GM19397 (cell line): ENCODE results near the gene OPN3.
A peak's percentile ranks its signal among the peaks of the same experiment; 100 is the strongest.

Source experiments
- ATAC-seq: cut with Tn5 transposase; IDR thresholded peaks from one replicate; pipeline ENCODE4 v1.9.1; 2021; ENCODE audit warnings: mild to moderate bottlenecking, moderate library complexity; ENCODE audit not compliant: unreplicated experiment

OPN3 gene

GRCh38 chr1:241591736-241592135 is 48.4 kb downstream of the OPN3 start:
- no peak for ATAC-seq

- no peak for ATAC-seq
Measured at GRCh38 chr1:241591317-241591716, 48.9 kb downstream of the OPN3 start.

- no peak for ATAC-seq
Measured at GRCh38 chr1:241590719-241591118, 49.5 kb downstream of the OPN3 start.

GRCh38 chr1:241589521-241589920 is 50.6 kb downstream of the OPN3 start:
- no peak for ATAC-seq

- no peak for ATAC-seq
Measured at GRCh38 chr1:241586905-241587512, 53.2 kb downstream of the OPN3 start.

DNA sequence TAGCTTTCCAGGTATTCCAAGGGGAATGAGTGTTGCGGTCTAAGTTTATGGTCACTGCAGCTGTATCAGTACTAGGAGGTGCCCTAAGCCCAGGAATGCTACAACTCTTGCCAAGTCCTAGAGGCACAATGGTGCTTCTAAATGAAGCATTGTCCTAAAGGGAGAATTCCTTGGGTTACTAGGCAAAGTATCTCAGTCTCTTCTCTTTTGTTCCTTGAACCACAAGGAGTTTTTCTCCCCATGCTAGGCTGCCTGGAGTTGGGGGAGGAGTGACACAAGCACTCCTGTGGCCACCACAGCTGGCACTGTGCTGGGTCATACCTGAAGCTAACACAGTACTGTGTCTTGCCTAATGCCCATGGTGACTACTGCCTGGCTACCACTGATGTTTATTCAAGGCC is 57.2 kb downstream of the OPN3 start:
- ATAC-seq = no peak

DNA sequence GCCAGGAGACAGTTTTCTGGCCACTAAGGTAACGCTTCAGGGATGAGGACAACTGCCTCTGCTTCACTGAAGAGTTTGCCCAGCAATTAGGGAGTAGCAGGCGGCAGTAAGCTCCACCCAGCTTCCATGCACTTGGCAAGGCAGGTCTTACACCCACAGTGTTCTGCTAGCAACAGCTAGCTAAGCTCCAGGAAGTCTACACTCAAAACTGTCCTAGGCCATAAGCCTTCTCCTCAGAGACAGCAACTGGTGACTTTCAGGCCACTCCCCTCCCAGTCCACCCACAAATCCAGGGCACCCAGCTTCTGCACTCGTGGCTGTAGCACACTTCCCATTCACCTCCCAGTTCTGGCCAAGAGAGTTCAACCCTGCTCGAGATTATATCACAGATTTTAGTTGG is 60.7 kb downstream of the OPN3 start:
- ATAC-seq = no peak

- ATAC-seq = no peak
Measured at GRCh38 chr1:241574154-241574553, 66.0 kb downstream of the OPN3 start.

GRCh38 chr1:241569848-241570247 is 70.3 kb downstream of the OPN3 start:
- no peak for ATAC-seq

- no peak for ATAC-seq
Measured at GRCh38 chr1:241560849-241561187, 79.4 kb downstream of the OPN3 start.

GRCh38 chr1:241560146-241560848 is 79.9 kb downstream of the OPN3 start:
- ATAC-seq = no peak

DNA sequence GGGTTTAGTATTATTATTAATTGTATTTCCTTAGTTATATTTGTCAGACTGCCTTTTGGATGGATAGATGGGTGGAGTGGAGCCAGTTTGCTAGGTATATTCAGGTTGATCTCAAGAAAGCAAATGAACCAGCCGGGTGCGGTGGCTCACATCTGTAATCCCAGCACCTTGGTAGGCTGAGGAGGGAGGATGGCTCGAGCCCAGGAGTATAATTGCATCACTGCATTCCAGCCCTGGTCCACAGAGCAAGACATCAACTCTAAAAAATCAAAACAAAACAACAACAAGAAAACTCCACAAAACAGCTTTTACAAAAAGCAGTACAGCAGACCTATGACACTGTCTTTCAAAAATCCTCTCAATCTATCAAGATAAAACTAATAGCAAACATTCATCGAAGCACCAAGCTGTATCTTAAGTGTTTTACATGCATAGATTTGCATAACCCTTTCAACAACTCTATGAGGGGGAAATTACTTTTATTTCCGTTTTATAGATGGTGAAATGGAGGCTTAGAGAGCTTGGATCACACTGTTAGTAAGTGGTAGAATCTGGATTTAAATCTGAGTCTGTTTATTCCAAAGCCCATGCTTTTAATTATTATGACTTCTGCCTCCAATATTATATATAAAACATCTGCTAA is 82.5 kb downstream of the OPN3 start:
- ATAC-seq = no peak

DNA sequence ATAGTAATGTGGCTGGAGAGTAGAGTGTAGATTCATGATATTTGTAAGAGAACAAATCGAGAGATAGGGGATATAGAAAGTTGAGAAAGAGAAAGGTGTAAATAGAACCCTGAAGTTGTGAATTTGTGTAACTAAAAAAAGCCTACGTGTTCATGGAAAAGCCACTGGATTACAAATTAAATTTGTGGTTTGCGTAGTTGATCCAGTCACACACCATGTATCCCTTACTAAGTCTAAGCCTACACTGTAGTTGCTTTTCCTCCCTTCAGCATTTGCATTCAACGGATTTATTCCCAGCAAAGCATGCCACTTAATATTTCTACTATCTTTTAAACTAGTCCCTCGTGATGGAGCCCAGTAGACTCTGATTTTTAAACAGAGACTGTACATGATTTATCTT is 83.1 kb downstream of the OPN3 start:
- ATAC-seq = no peak

DNA sequence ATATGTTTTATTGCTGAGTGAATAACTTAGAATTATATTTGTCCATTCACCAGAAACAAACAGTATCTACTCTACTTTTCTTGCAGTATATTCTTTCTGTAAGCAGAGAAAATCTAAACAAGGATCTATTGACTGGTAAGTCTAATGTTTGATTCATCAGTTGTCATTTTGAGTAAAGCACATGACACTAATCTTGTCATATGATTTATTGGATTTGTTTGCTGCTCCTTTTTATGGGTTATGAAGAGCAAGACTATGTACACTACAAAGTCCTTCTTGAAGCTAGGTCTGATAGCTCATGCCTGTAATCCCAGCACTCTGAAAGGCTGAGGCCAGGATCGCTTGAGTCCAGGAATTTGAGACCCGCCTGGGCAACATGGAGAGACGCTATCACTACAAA is 84.6 kb downstream of the OPN3 start:
- ATAC-seq = no peak

DNA sequence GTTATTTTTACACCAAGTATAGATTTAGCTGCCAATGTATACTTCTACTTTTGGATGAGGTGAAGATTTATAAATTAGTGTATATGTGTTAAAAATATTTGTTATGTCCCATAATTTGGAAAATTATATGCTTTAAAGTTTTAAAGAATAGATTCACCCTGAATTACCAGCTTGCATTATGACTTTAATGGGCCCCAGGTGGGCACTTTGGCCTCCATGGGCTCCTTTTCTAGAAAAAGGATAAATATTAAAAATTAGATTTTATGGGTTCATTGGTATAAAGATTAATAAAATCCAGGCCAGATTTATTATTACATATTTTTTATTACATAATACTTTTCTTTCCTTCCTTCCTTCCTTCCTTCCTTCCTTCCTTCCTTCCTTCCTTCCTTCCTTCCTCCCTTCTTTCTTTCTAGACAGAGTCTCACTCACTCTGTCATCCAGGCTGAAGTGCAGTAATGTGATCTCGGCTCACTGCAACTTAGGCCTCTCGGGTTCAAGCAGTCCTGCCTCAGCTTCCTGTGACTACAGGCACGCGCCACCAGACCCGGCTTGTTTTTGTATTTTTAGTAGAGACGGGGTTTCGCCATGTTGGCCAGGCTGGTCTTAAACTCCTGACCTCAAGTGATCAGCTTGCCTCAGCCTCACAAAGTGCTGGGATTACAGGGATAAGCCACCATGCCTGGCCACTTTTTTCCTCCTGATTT is 86.1 kb downstream of the OPN3 start:
- ATAC-seq = no peak

DNA sequence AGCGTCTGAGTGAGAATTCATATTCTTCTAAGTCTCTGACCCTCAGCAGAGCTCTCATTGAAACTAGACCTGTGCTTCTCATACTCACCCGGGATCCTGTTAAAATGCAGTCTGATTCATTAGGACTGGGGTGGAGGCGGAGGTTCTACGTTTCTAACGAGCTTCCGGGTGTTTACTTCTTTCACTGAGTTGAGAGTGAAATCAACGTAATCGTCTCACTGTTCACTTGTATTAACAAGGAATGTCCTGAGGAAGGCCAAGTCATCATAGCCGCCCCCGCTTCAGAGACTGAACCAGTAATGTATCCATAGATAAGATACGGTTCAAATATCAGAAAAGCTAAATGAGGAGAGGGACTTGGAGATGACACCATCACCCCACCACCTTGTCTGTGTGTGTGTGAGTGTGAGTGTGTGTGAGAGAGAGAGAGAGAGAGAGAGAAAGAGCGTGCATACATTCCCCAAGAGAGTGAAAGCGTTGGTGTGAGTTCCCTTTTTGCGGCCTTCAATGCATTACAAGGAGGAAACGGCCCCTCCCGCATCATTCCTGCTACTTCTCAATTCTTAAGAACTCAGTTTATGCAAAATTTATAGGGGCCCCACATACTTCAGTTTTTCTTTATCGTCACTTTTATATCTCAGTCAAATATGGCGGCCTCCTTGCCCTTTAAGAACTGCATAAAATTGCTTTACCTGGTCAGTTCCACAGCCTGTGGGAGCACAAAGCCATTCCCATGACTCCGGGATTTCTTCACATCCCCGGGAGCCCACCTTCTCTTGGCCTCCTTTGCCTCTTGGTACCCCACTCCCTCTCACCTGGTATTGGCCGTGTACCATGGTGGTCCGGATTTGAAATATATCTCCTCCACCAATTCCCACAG is 88.2 kb downstream of the OPN3 start:
- ATAC-seq = peak; percentile 84

- ATAC-seq = no peak
Measured at GRCh38 chr1:241550318-241550717, 89.9 kb downstream of the OPN3 start.

DNA sequence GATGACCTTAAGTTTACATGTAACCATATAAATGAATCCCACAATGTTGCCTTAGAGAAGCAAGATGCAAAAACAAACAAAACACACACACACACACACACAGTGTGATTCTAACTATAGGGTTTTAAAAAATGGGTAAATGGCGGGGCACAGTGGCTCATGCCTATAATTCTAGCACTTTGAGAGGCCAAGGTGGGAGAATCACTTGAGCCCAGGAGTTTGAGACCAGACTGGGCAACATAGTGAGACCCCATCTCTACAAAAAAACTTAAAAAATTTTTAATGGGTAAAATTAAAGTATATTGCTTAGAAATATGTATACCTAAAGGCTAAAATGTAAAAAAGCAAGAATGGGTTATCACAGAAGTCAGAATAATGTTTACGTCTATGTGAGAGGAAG is 92.2 kb downstream of the OPN3 start:
- no peak for ATAC-seq
